Muscle layer of colon (tissue), 2 donors: ENCODE data around the gene MAN1C1.

Source experiments
- H3K27ac ChIP-seq: one replicate; pipeline ENCODE4 v1.7.0; 2013; ENCODE audit warnings: low read depth, mild to moderate bottlenecking, low read length, moderate library complexity
- H3K27me3 ChIP-seq, 2 donors: one replicate each; pipeline ENCODE4 v1.7.0; 2013; ENCODE audit warnings: low read length in 2 of 2, mild to moderate bottlenecking in 2 of 2; ENCODE audit not compliant: insufficient read depth in 2 of 2, control insufficient read depth in 1 of 2
- H3K36me3 ChIP-seq: one replicate; pipeline ENCODE4 v1.7.0; 2013; ENCODE audit warnings: mild to moderate bottlenecking, low read length; ENCODE audit not compliant: insufficient read depth
- H3K4me1 ChIP-seq: one replicate; pipeline ENCODE4 v1.7.0; 2013; ENCODE audit warnings: mild to moderate bottlenecking, low read length; ENCODE audit not compliant: insufficient read depth
- H3K4me3 ChIP-seq, 2 donors: one replicate each; pipeline ENCODE4 v1.7.0; 2013; ENCODE audit warnings: low read length in 2 of 2, low read depth in 1 of 2, mild to moderate bottlenecking in 1 of 2, moderate library complexity in 1 of 2
- H3K9ac ChIP-seq: one replicate; pipeline ENCODE4 v1.7.0; 2013; ENCODE audit warnings: low read length
- H3K9me3 ChIP-seq: one replicate; pipeline ENCODE4 v1.7.0; 2013; ENCODE audit warnings: mild to moderate bottlenecking, low read length
- donor health status: abdominal sarcoma.
- donor health status: Adenocarcinoma of cecum.

The MAN1C1 gene

GRCh38 chr1:25794325-25794724 lies 177.7 kb downstream of the MAN1C1 start:
- H3K9ac ChIP-seq = no peak overlapping the region
- no peak overlapping the region for H3K27ac ChIP-seq
- H3K4me3 ChIP-seq = no peak overlapping the region

DNA sequence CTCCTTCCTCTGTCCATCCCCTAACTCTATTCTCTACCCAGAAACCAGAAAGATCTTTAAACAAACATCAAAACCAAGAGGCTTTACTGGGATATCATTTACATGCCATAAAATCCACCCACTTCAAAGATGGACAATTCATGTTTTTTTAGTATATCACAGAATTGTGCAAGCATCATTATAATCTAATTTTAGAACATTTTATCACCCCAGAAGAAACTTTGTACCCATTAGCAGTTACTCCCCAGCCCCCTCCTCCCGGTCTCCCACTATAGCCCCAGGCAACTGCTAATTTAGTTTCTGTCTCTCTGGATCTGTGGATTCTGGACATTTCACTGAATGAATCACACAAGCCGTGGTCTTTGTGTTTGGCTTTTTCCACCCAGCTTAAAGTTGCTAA lies 178.6 kb downstream of the MAN1C1 start:
- H3K4me1 ChIP-seq = peaks cover 15% of the 10 kb centered on the region
- H3K36me3 ChIP-seq = no peaks in the 10 kb centered on the region
- H3K4me3 ChIP-seq = no peak overlapping the region
- H3K27ac ChIP-seq = no peak overlapping the region
- H3K9me3 ChIP-seq = no peaks in the 10 kb centered on the region
- H3K9ac ChIP-seq = no peak overlapping the region
- no peaks in the 10 kb centered on the region for H3K27me3 ChIP-seq

More at GRCh38 chr1:25794325-25794724, 177.7 kb downstream of the MAN1C1 start:
- Histone ChIP-seq H3K4me1 (peaks cover 11% of the 10 kb centered on the region), H3K27me3 (no peaks in the 10 kb centered on the region), H3K9me3 (no peaks in the 10 kb centered on the region), H3K36me3 (no peaks in the 10 kb centered on the region)

GRCh38 chr1:25795946-25796810 lies 179.6 kb downstream of the MAN1C1 start:
- Histone ChIP-seq H3K27ac (no peak overlapping the region), H3K9ac (no peak overlapping the region), H3K4me3 (no peak overlapping the region), H3K9me3 (no peaks in the 10 kb centered on the region), H3K27me3 (no peaks in the 10 kb centered on the region), H3K4me1 (peaks cover 21% of the 10 kb centered on the region), H3K36me3 (no peaks in the 10 kb centered on the region)

- H3K27ac ChIP-seq = no peak overlapping the region
- no peak overlapping the region for H3K9ac ChIP-seq
- H3K36me3 ChIP-seq = no peaks in the 10 kb centered on the region
- no peaks in the 10 kb centered on the region for H3K27me3 ChIP-seq
- H3K9me3 ChIP-seq = no peaks in the 10 kb centered on the region
- H3K4me1 ChIP-seq = peaks cover 27% of the 10 kb centered on the region
- no peak overlapping the region for H3K4me3 ChIP-seq
Measured at GRCh38 chr1:25796811-25797458, 180.3 kb downstream of the MAN1C1 start.

DNA sequence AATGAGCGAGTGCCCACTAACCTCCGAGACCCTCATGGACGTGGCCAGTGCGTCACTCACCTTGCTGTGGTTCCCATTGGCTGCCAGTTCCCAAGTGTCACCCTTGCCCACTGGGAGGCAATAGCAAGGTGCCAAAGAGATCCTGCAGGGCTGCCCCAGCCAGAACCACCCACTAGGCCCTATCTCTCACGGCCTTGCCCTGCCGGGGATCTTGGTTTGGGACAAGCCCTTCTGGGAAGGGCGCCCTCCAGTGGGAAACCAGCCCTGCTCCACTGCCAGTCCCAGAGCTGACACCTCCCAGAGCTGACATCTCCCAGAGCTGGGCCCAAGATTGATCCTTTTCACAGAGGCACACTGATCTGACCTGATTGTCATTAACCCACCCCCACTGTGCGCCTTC lies 181.3 kb downstream of the MAN1C1 start:
- no peak overlapping the region for H3K9ac ChIP-seq
- H3K36me3 ChIP-seq = no peaks in the 10 kb centered on the region
- no peaks in the 10 kb centered on the region for H3K9me3 ChIP-seq
- H3K4me3 ChIP-seq = no peak overlapping the region
- H3K4me1 ChIP-seq = peaks cover 28% of the 10 kb centered on the region
- H3K27me3 ChIP-seq = no peaks in the 10 kb centered on the region
- H3K27ac ChIP-seq = no peak overlapping the region

DNA sequence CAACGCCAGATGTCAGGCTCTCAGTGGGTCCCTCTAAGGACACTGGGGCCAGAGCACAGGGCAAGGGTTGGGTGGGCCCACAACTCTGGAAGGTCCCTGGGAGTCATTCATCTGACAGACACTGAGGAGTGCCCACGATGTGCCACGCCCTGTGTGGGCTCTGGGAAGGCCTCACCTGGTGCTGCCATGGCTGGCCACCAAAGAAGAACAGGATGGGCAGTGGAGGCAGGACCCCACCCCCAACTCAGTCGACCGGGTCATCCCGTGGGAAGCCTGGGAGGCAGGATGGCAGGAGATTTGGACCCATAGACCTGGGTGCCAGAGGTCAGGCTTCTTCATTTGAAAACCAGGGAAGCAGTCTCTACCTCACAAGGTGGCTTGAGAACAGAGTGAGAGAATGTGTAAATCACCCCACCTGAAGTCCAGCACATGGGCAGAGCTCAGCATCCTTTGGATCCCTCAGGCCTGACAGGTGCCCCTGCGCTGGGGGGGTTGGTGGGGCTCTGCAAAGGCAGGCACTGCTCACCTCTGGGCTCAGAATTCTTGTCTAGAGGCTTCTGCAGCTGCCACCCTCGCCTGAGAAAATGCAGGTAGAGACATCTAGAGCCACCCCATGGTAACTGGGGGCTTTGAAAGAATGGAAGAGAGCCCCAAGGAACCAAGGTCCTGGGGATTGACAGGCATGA lies 182.2 kb downstream of the MAN1C1 start:
- Histone ChIP-seq H3K27ac (peak overlapping the region; percentile 21), H3K9ac (no peak overlapping the region), H3K27me3 (no peaks in the 10 kb centered on the region), H3K9me3 (no peaks in the 10 kb centered on the region), H3K36me3 (no peaks in the 10 kb centered on the region), H3K4me1 (peaks cover 28% of the 10 kb centered on the region), H3K4me3 (no peak overlapping the region)

DNA sequence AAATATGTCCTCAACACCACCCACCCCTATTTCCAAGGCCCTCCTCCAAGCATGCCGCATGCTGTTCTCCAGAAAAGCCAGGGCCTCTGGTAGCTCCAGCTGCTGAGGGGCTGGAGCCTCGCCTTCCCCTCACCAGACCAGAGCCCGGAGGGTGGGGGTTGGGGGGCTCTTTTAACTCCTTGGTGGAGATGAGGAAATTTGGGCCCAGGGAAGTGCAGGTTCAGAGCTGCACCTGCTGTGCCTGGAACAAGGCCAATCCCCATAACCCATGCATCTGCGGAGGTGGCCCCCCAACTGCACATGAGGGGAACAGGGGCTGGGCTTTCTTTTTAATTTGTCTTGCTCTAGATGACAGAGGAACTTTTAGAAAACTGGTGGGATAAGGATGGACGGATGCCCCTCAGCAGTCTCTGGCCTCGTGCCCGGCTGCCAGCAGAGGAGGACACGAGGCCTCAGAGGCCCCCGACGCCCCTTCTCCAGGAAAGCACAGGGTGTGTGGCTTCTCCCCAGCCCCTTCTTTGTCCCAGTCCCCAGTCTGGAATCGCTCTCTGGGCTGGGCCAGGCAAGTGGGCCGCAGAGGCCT lies 182.9 kb downstream of the MAN1C1 start:
- Histone ChIP-seq H3K9me3 (no peaks in the 10 kb centered on the region), H3K27me3 (no peaks in the 10 kb centered on the region), H3K36me3 (no peaks in the 10 kb centered on the region), H3K9ac (peak overlapping the region; percentile 24), H3K27ac (peak overlapping the region; percentile 21), H3K4me1 (peaks cover 28% of the 10 kb centered on the region), H3K4me3 (peak overlapping the region; percentile 24 to 59)

GRCh38 chr1:25799935-25800702 lies 183.5 kb downstream of the MAN1C1 start, which contains the start of gene SELENON:
Gene SELENON, plus strand, starts transcription at chr1:25800193. Its CDS starts 38 bp downstream, at chr1:25800231.
- Histone ChIP-seq H3K4me3 (peak within 1 kb of the TSS; percentile 54 to 78), H3K36me3 (no peaks in the 10 kb centered on the region), H3K9me3 (no peaks in the 10 kb centered on the region), H3K4me1 (peaks cover 28% of the 10 kb centered on the region), H3K27me3 (no peaks in the 10 kb centered on the region), H3K9ac (peak within 1 kb of the TSS; percentile 57), H3K27ac (peak within 1 kb of the TSS; percentile 22)

GRCh38 chr1:25800703-25801377 lies 184.2 kb downstream of the MAN1C1 start:
- Histone ChIP-seq H3K9ac (peak overlapping the region; percentile 57), H3K4me3 (peak overlapping the region; percentile 54 to 78), H3K27ac (peak overlapping the region; percentile 22), H3K4me1 (peaks cover 34% of the 10 kb centered on the region), H3K36me3 (no peaks in the 10 kb centered on the region), H3K9me3 (no peaks in the 10 kb centered on the region), H3K27me3 (no peaks in the 10 kb centered on the region)

- H3K4me3 ChIP-seq = no peak overlapping the region
- H3K36me3 ChIP-seq = peaks cover 11% of the 10 kb centered on the region
- H3K9me3 ChIP-seq = no peaks in the 10 kb centered on the region
- H3K27me3 ChIP-seq = no peaks in the 10 kb centered on the region
- no peak overlapping the region for H3K27ac ChIP-seq
- no peak overlapping the region for H3K9ac ChIP-seq
- peaks cover 33% of the 10 kb centered on the region for H3K4me1 ChIP-seq
Measured at GRCh38 chr1:25802915-25803314, 186.3 kb downstream of the MAN1C1 start.
